IMR-90 (cell line): ENCODE results near the gene EDARADD. TPM values are rescaled to one million over a fixed set of nuclear protein-coding genes. Genes with fewer than 3 reads are reported as not detected.

Experiments used
- ATAC-seq: fragments of 200-7000 bp; cut with Tn5 transposase; 2 replicates; pipeline ENCODE4 v1.9.1; 2020; ENCODE audit warnings: low read depth, mild to moderate bottlenecking, moderate library complexity
- BruUV-seq: library from RNA; stranded (reverse); fragments of 400-500 nt; replicated peaks from 2 replicates; lab custom pipeline; 2021; lab: Mats Ljungman, UMichigan
- CTCF ChIA-PET: fragments of 300-600 bp; formaldehyde crosslinking; extraction: SDS; loops from one replicate; lab custom pipeline; 2021; ENCODE audit warnings: antibody characterized with exemption; lab: Yijun Ruan, JAX
- POLR2A ChIA-PET: fragments of 300-600 bp; sonication (Branson Sonifier 250); formaldehyde crosslinking; loops from one replicate; lab custom pipeline; 2022; ENCODE audit warnings: antibody characterized with exemption; ENCODE audit not compliant: unreplicated experiment; lab: Charles Lee
- DNase-seq: peaks from one replicate; pipeline ENCODE4 v3.0.0; 2013
- H2AFZ ChIP-seq: replicated peaks from 2 replicates; pipeline ENCODE3; 2013; ENCODE audit warnings: low read length, mild to moderate bottlenecking; ENCODE audit not compliant: poor library complexity
- H2AK5ac ChIP-seq: 2 replicates; pipeline ENCODE4 v1.6.1; 2013; ENCODE audit warnings: low read depth, low read length, inconsistent platforms
- H2AK9ac ChIP-seq: replicated peaks from 2 replicates; pipeline ENCODE3; 2013; ENCODE audit warnings: mild to moderate bottlenecking, low read depth, low read length, moderate library complexity; ENCODE audit not compliant: poor library complexity
- H2BK120ac ChIP-seq: 2 replicates; pipeline ENCODE4 v1.6.1; 2013; ENCODE audit warnings: low read depth, low read length, inconsistent platforms
- H2BK15ac ChIP-seq: 3 replicates; pipeline ENCODE4 v1.6.1; 2013; ENCODE audit warnings: low read depth, low read length, inconsistent platforms
- H2BK20ac ChIP-seq: 2 replicates; pipeline ENCODE4 v1.6.1; 2013; ENCODE audit warnings: low read depth, mild to moderate bottlenecking, inconsistent platforms, low read length, moderate library complexity
- H2BK5ac ChIP-seq: 2 replicates; pipeline ENCODE4 v1.6.1; 2013; ENCODE audit warnings: mild to moderate bottlenecking, low read depth, low read length, inconsistent platforms; ENCODE audit not compliant: poor library complexity, severe bottlenecking
- H3K14ac ChIP-seq: replicated peaks from 2 replicates; pipeline ENCODE4 v1.6.1; 2013; ENCODE audit warnings: low read depth, low read length, inconsistent platforms
- H3K18ac ChIP-seq: 2 replicates; pipeline ENCODE4 v1.6.1; 2013; ENCODE audit warnings: low read depth, low read length, control low read depth
- H3K23ac ChIP-seq: 2 replicates; pipeline ENCODE4 v1.6.1; 2013; ENCODE audit warnings: low read depth, low read length, inconsistent platforms
- H3K27ac ChIP-seq: 2 replicates; pipeline ENCODE4 v1.5.1; 2013; ENCODE audit warnings: mild to moderate bottlenecking, control low read depth, low read length; ENCODE audit not compliant: insufficient read depth
- H3K27me3 ChIP-seq: 2 replicates; pipeline ENCODE4 v1.6.1; 2013; ENCODE audit warnings: low read length; ENCODE audit not compliant: control insufficient read depth, insufficient read depth
- H3K36me3 ChIP-seq: 2 replicates; pipeline ENCODE4 v1.6.1; 2013; ENCODE audit warnings: low read length, mixed read lengths; ENCODE audit not compliant: control insufficient read depth, insufficient read depth
- H3K4ac ChIP-seq: 2 replicates; pipeline ENCODE4 v1.6.1; 2013; ENCODE audit warnings: low read depth, low read length, inconsistent platforms
- H3K4me1 ChIP-seq: 2 replicates; pipeline ENCODE4 v1.6.1; 2013; ENCODE audit warnings: low read length, mixed read lengths; ENCODE audit not compliant: control insufficient read depth, insufficient read depth
- H3K4me2 ChIP-seq: 2 replicates; pipeline ENCODE4 v1.6.1; 2013; ENCODE audit warnings: low read depth, mild to moderate bottlenecking, control low read depth, low read length, moderate library complexity
- H3K4me3 ChIP-seq: 2 replicates; pipeline ENCODE4 v1.5.1; 2013; ENCODE audit warnings: low read depth, mild to moderate bottlenecking, control low read depth, low read length, moderate library complexity; ENCODE audit not compliant: insufficient read depth
- H3K56ac ChIP-seq: 2 replicates; pipeline ENCODE4 v1.6.1; 2013; ENCODE audit warnings: low read length, inconsistent platforms; ENCODE audit not compliant: insufficient read depth; ENCODE audit errors: extremely low read depth
- H3K79me1 ChIP-seq, 2 experiments: 2 replicates each; pipeline ENCODE4 v1.6.1; 2013; ENCODE audit warnings: low read length in 2 of 2, inconsistent platforms in 1 of 2, low read depth in 1 of 2
- H3K9ac ChIP-seq: 2 replicates; pipeline ENCODE4 v1.6.1; 2013; ENCODE audit warnings: low read depth, low read length, control low read depth
- H3K9me1 ChIP-seq: 2 replicates; pipeline ENCODE4 v1.6.1; 2013; ENCODE audit warnings: low read length, inconsistent platforms; ENCODE audit not compliant: insufficient read depth
- H3K9me3 ChIP-seq: 2 replicates; pipeline ENCODE4 v1.6.1; 2013; ENCODE audit warnings: low read length; ENCODE audit not compliant: control insufficient read depth, insufficient read depth
- H4K20me1 ChIP-seq: 2 replicates; pipeline ENCODE4 v1.6.1; 2013; ENCODE audit warnings: low read length, inconsistent platforms; ENCODE audit not compliant: insufficient read depth
- H4K5ac ChIP-seq: 2 replicates; pipeline ENCODE4 v1.6.1; 2013; ENCODE audit warnings: mild to moderate bottlenecking, low read depth, low read length, control low read depth
- H4K8ac ChIP-seq, 2 experiments: 2 replicates each; pipeline ENCODE4 v1.6.1; 2013; ENCODE audit warnings: low read depth in 2 of 2, low read length in 2 of 2, control low read depth in 1 of 2, inconsistent platforms in 1 of 2
- H4K91ac ChIP-seq: 2 replicates; pipeline ENCODE4 v1.6.1; 2013; ENCODE audit warnings: low read depth, low read length, inconsistent platforms; ENCODE audit not compliant: insufficient read depth
- CHD1 ChIP-seq: IDR thresholded peaks from 2 replicates; pipeline ENCODE4 v1.6.1; 2012; ENCODE audit warnings: low read depth, low read length, improper control_type of control experiment
- MXI1 ChIP-seq: IDR thresholded peaks from 2 replicates; pipeline ENCODE4 v1.6.1; 2012; ENCODE audit warnings: low read depth, mild to moderate bottlenecking, low read length, moderate library complexity, borderline replicate concordance
- WGBS, 2 experiments: methylation state at CpG; one replicate each; pipeline versions ENCODE4 v1.1.5 to v1.1.7; 2013; ENCODE audit warnings: missing lambda C conversion rate in 2 of 2; ENCODE audit not compliant: insufficient read length in 1 of 2; ENCODE audit errors: extremely low coverage in 2 of 2; 5-methylcytosine and 5-hydroxymethylcytosine counted together
- dilution Hi-C: fragments of 300-500 bp; cut with HindIII; formaldehyde crosslinking; loops from one replicate; pipeline ENCODE4 v1.14.3; 2018; ENCODE audit warnings: low sequenced_read_pairs; ENCODE audit not compliant: unreplicated experiment
- in situ Hi-C: fragments of 300-500 bp; cut with MboI; formaldehyde crosslinking; loops from 3 replicates; pipeline ENCODE4 v1.14.3; 2019; ENCODE audit warnings: low sequenced_read_pairs, inconsistent platforms, mixed read lengths
- intact Hi-C: fragments of 100-400 bp; cut with micrococcal nuclease; formaldehyde crosslinking; loops from 2 replicates; pipeline ENCODE4 v1.10.0; 2022
- polyA plus RNA-seq, 3 experiments: library from polyadenylated mRNA; depleted of rRNA; stranded (reverse); fragments of >200 nt; gene quantifications; 2 replicates each; pipeline ENCODE4 v1.2.3, GENCODE V29; 2012; ENCODE audit warnings: low replicate concordance in 1 of 3
- total RNA-seq: library from RNA; depleted of rRNA; stranded (reverse); fragments of >200 nt; gene quantifications from 2 replicates; pipeline ENCODE4 v1.2.3, GENCODE V29; 2012
- TF ChIP-seq, protein P1 (sequence below): fragments of 150-350 bp; IDR thresholded peaks from 2 replicates; pipeline ENCODE4 v1.6.1; 2016; ENCODE audit warnings: low read depth, mild to moderate bottlenecking, low read length, moderate library complexity, borderline replicate concordance

The EDARADD gene
- total and polyA plus RNA-seq, 2 of the 4 experiments (the other 2 are of a cell fraction): not detected

GRCh38 chr1:236494082-236494481 lies 100.0 kb downstream of the EDARADD start:
- Histone ChIP-seq H3K56ac (no peak overlapping the region), H3K27me3 (peaks cover 2% of the 10 kb centered on the region; the same call in 1 of the 2 replicates), H3K23ac (no peak overlapping the region), H2AK9ac (no peak overlapping the region), H2BK20ac (no peak overlapping the region), H2AFZ (no peak overlapping the region), H2BK5ac (no peak overlapping the region), H3K4me1 (no peaks in the 10 kb centered on the region; the same call in 1 of the 2 replicates), H3K79me1 (no peaks in the 10 kb centered on the region), H3K9ac (no peak overlapping the region), H3K4me3 (no peak overlapping the region), H3K36me3 (no peaks in the 10 kb centered on the region), H4K20me1 (no peaks in the 10 kb centered on the region), H2BK15ac (no peak overlapping the region), H3K9me1 (no peaks in the 10 kb centered on the region), H3K14ac (no peak overlapping the region), H4K8ac (no peak overlapping the region), H2AK5ac (no peak overlapping the region), H4K91ac (no peak overlapping the region), H3K9me3 (no peaks in the 10 kb centered on the region), H3K18ac (no peak overlapping the region), H3K27ac (no peak overlapping the region), H4K5ac (no peak overlapping the region), H3K4me2 (no peak overlapping the region), H2BK120ac (no peak overlapping the region), H3K4ac (no peak overlapping the region)
- 94% methylated on average over 6 of the region's 11 CpGs; no CpG with 5 or more reads in 1 of the 2 experiments for WGBS, 2 experiments
- TF ChIP-seq CHD1: no peak
- no peak for TF ChIP-seq MXI1
- TF ChIP-seq, protein P1, sequence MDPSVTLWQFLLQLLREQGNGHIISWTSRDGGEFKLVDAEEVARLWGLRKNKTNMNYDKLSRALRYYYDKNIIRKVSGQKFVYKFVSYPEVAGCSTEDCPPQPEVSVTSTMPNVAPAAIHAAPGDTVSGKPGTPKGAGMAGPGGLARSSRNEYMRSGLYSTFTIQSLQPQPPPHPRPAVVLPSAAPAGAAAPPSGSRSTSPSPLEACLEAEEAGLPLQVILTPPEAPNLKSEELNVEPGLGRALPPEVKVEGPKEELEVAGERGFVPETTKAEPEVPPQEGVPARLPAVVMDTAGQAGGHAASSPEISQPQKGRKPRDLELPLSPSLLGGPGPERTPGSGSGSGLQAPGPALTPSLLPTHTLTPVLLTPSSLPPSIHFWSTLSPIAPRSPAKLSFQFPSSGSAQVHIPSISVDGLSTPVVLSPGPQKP: no peak
- no TSS peak for BruUV-seq
- ChIA-PET POLR2A (no interaction called here), CTCF (no interaction called here)
- in situ Hi-C loops (no loop called here), intact Hi-C loops (no loop called here), dilution Hi-C loops (no loop called here)
- ATAC-seq (no peak), DNase-seq (no peak)
